Measurements from ENCODE around the gene IL4R. TPM values are rescaled to one million over a fixed set of nuclear protein-coding genes. Genes with fewer than 3 reads are reported as not detected.

IL4R gene
- total RNA-seq, 1 experiment from 2014 or later, result 32.6 TPM

GRCh38 chr16:27318392-27319256, 4.8 kb downstream of the IL4R start:
- Mint-ChIP-seq H3K27ac (ENCODE audit: unreplicated experiment) (peak overlapping the region; percentile 53), H3K36me3 (ENCODE audit: insufficient read depth, unreplicated experiment) (peaks cover under 1% of the 10 kb centered on the region), H3K9me3 (ENCODE audit: unreplicated experiment) (no peaks in the 10 kb centered on the region), H3K4me1 (ENCODE audit: low read depth, unreplicated experiment) (peaks cover 30% of the 10 kb centered on the region), H3K27me3 (ENCODE audit: insufficient read depth, unreplicated experiment) (no peaks in the 10 kb centered on the region), H3K4me3 (ENCODE audit: unreplicated experiment) (no peak overlapping the region)
- Histone ChIP-seq H3K4me1 (peaks cover 28% of the 10 kb centered on the region), H3K9me3 (no peaks in the 10 kb centered on the region), H3K36me3 (ENCODE audit: control insufficient read depth, insufficient read depth, low read length) (no peaks in the 10 kb centered on the region), H3K27me3 (replicated peaks; ENCODE audit: control insufficient read depth, insufficient read depth, low read length) (no peaks in the 10 kb centered on the region), H3K4me3 (ENCODE audit: low read depth, low read length) (no peak overlapping the region)
- intact Hi-C loops (cut with micrococcal nuclease; ENCODE audit: unreplicated experiment), result loop anchor here (10.0 kb wide), 1 partner anchor 84 kb away; no protein-coding TSS in a partner anchor
- CTCF ChIA-PET, result no interaction called here
- no TSS peak for BruUV-seq (replicated peaks)
- POLR2A ChIA-PET, result no interaction called here
- TF ChIP-seq CTCF (IDR thresholded peaks at IDR 0.05; ENCODE audit: insufficient read depth in 1 of 2, low read depth in 1 of 2, low read length in 1 of 2, severe bottlenecking in 1 of 2, unreplicated experiment in 1 of 2), result no peak
- DNase-seq, result no peak

GRCh38 chr16:27319257-27319965, 5.6 kb downstream of the IL4R start:
- no peak overlapping the region for H3K4me3 ChIP-seq (ENCODE audit: low read depth, low read length)
- CTCF ChIA-PET, result no interaction called here
- Mint-ChIP-seq H3K9me3 (ENCODE audit: unreplicated experiment) (no peaks in the 10 kb centered on the region), H3K36me3 (ENCODE audit: insufficient read depth, unreplicated experiment) (no peaks in the 10 kb centered on the region), H3K27ac (ENCODE audit: unreplicated experiment) (no peak overlapping the region), H3K27me3 (ENCODE audit: insufficient read depth, unreplicated experiment) (no peaks in the 10 kb centered on the region), H3K4me1 (ENCODE audit: low read depth, unreplicated experiment) (peaks cover 30% of the 10 kb centered on the region), H3K4me3 (ENCODE audit: unreplicated experiment) (no peak overlapping the region)
- DNase-seq, result no peak
- intact Hi-C loops (cut with micrococcal nuclease; ENCODE audit: unreplicated experiment), result loop anchor here (10.0 kb wide), 1 partner anchor 85 kb away; no protein-coding TSS in a partner anchor
- no peaks in the 10 kb centered on the region for H3K9me3 ChIP-seq
- POLR2A ChIA-PET, result no interaction called here
- no peak for TF ChIP-seq CTCF (IDR thresholded peaks at IDR 0.05; ENCODE audit: insufficient read depth in 1 of 2, low read depth in 1 of 2, low read length in 1 of 2, severe bottlenecking in 1 of 2, unreplicated experiment in 1 of 2)
- no peaks in the 10 kb centered on the region for H3K27me3 ChIP-seq (replicated peaks; ENCODE audit: control insufficient read depth, insufficient read depth, low read length)
- BruUV-seq (replicated peaks), result no TSS peak
- H3K4me1 ChIP-seq, result peaks cover 28% of the 10 kb centered on the region
- no peaks in the 10 kb centered on the region for H3K36me3 ChIP-seq (ENCODE audit: control insufficient read depth, insufficient read depth, low read length)

GRCh38 chr16:27320261-27321012, 6.7 kb downstream of the IL4R start:
- H3K36me3 Mint-ChIP-seq (ENCODE audit: insufficient read depth, unreplicated experiment), result no peaks in the 10 kb centered on the region
- ChIA-PET POLR2A (interaction anchor here (0.6 kb wide), 1 partner anchor 237 kb away, joined by 3 read pairs; no protein-coding TSS in a partner anchor), CTCF (no interaction called here)
- no peaks in the 10 kb centered on the region for H3K27me3 Mint-ChIP-seq (ENCODE audit: insufficient read depth, unreplicated experiment)
- no peak overlapping the region for H3K4me3 ChIP-seq (ENCODE audit: low read depth, low read length)
- H3K4me1 Mint-ChIP-seq (ENCODE audit: low read depth, unreplicated experiment), result peaks cover 32% of the 10 kb centered on the region
- no peak overlapping the region for H3K27ac Mint-ChIP-seq (ENCODE audit: unreplicated experiment)
- no TSS peak for BruUV-seq (replicated peaks)
- no peak for DNase-seq
- no peaks in the 10 kb centered on the region for H3K9me3 ChIP-seq
- no peaks in the 10 kb centered on the region for H3K9me3 Mint-ChIP-seq (ENCODE audit: unreplicated experiment)
- intact Hi-C loops (cut with micrococcal nuclease; ENCODE audit: unreplicated experiment), result no loop called here
- no peak overlapping the region for H3K4me3 Mint-ChIP-seq (ENCODE audit: unreplicated experiment)
- H3K27me3 ChIP-seq (replicated peaks; ENCODE audit: control insufficient read depth, insufficient read depth, low read length), result no peaks in the 10 kb centered on the region
- H3K36me3 ChIP-seq (ENCODE audit: control insufficient read depth, insufficient read depth, low read length), result no peaks in the 10 kb centered on the region
- peaks cover 21% of the 10 kb centered on the region for H3K4me1 ChIP-seq
- no peak for TF ChIP-seq CTCF (IDR thresholded peaks at IDR 0.05; ENCODE audit: insufficient read depth in 1 of 2, low read depth in 1 of 2, low read length in 1 of 2, severe bottlenecking in 1 of 2, unreplicated experiment in 1 of 2)

Measured in Caco-2 (cell line).